NCI-H2171 (cell line): Measurements from ENCODE around the gene GRB10.

Source experiments
- DNase-seq: peaks from one replicate; lab custom pipeline; 2025; lab: John Stamatoyannopoulos, UW

GRB10 gene

GRCh38 chr7:50688226-50688590, 94.5 kb downstream of the GRB10 start:
- no peak for DNase-seq

DNA sequence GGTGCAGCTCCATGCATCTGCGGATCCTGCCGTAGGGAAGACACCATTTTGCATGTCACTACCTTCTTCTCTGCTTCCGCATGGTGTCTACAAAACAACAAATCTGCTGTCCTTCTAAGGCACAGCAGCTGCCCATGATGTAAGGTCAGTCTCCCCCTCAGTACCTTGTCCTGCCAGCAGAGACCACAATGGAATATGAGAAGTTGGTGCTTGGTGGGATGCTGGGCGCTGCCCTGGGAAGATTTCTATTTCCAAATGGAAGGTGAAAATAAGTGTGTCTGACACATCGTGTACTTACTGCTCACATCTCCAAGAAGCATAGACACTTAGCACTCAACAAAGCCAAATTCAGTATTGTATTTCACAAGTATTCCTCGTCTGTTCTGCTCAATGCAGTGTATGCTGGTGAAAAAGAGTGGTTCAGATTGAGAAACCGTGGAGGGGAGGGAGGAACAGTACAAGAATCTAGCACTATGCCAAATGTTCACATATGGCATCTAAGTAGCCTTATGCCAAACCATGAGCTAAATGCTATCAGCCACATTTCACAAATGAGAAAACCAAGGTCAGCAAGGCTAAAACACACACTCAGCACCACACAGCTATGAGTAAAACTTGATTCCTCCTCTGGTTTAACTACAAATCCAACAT, 95.0 kb downstream of the GRB10 start:
- no peak for DNase-seq

- DNase-seq = no peak
Observed at GRCh38 chr7:50687096-50687495, 95.6 kb downstream of the GRB10 start.

DNA sequence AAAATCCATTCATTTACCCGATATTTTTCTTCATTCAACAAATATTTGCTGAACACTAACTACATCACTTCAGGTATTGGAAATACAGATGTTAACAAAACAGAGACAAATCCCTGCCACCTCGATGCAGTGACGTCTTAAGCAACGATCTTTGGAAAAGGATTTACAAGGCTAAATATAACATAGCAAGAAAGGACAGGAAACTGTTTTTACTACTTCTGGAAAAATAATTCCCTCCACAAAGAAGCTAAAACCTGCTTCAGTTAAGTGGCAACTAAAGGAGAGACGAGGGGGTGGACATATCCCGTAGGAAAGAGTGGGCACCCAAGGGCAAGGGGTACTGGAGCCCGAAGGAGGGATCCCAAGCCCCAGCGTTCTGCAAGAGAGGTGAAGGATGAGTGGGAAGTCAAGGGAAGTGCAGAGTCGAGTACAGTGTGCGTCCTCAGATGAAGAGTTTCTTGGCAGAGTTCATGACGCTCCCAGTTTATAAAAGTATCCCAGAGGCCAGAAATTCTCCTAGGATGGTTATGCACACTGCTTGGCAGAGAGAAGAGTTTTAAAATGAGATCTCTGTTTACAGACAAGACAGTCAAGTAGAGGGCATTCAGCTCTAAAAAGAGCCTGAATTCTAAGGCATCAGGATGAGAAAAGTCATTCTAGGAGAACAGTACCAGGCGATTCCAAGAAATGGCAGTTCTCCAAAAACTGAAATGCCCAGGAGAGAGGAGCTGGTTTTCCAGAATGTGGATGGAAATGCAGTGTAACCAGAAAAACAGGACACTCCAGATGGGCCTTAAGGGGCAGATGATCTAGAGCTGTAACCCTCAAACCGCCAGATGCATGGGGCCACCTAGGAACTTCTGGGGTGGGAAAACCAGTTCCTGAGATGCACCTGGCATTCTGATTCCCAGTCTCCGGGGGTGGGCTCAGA, 97.3 kb downstream of the GRB10 start:
- DNase-seq = no peak

DNA sequence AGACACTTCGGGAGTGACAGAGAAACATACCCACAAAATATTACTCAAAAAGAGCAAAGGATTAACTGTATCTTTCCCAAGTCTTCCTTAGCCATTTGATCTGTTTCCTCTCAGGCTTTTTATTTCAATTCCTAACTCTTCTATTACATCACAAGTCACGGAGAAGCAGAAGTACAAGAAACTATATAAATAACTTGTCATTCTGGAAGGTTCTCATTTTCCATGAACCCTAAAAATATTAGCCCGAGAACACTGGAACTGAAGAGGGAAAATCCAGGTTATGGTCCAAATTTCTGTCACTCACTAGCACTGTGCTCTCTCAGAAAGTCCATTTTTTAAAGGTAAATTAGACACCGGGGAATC, 98.0 kb downstream of the GRB10 start:
- no peak for DNase-seq

- no peak for DNase-seq
Observed at GRCh38 chr7:50684011-50684712, 98.5 kb downstream of the GRB10 start.

DNA sequence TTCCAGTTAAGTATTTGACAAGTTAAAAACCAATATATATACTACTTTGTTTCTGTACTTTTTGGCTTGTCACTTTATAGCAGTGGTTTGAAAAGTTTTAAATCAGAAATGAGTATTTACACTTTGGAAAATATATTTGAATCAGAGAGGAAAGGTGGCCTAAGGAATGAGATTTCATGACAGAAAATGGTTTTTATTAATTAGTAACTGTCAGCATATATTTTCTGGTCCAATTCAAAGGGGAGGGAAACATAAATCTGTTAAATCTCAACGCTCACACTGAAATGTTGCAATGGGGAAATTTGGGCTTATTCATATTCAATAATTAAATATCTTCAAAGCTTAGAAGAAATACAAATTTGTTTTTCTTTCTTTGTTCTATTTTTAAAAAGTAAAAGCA, 100.1 kb downstream of the GRB10 start:
- DNase-seq = no peak

GRCh38 chr7:50682079-50682478, 100.6 kb downstream of the GRB10 start:
- DNase-seq = no peak

- DNase-seq = no peak
Observed at GRCh38 chr7:50681432-50682045, 101.2 kb downstream of the GRB10 start.

GRCh38 chr7:50679218-50680007, 103.3 kb downstream of the GRB10 start:
- peak; percentile 27 for DNase-seq

DNA sequence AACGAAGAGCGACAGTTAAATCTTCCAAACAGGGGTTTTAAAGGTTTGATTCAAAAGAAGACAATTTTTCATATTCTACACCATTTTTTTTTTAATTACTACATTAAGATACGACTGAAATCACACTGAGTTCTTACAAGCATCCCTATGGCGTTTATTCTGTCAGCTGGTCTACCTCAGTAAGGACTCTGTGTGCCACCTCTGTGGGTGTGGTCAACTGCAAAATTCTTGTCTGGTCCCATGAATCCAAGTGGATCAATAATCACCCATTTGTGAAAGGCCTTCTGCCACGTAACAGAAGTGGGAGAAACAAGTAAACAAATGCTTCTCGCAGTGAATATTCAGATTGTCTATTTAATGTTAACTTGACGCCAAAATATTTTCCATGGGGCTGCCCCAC, 104.1 kb downstream of the GRB10 start:
- no peak for DNase-seq

- DNase-seq = no peak
Observed at GRCh38 chr7:50677638-50677996, 105.1 kb downstream of the GRB10 start.

DNA sequence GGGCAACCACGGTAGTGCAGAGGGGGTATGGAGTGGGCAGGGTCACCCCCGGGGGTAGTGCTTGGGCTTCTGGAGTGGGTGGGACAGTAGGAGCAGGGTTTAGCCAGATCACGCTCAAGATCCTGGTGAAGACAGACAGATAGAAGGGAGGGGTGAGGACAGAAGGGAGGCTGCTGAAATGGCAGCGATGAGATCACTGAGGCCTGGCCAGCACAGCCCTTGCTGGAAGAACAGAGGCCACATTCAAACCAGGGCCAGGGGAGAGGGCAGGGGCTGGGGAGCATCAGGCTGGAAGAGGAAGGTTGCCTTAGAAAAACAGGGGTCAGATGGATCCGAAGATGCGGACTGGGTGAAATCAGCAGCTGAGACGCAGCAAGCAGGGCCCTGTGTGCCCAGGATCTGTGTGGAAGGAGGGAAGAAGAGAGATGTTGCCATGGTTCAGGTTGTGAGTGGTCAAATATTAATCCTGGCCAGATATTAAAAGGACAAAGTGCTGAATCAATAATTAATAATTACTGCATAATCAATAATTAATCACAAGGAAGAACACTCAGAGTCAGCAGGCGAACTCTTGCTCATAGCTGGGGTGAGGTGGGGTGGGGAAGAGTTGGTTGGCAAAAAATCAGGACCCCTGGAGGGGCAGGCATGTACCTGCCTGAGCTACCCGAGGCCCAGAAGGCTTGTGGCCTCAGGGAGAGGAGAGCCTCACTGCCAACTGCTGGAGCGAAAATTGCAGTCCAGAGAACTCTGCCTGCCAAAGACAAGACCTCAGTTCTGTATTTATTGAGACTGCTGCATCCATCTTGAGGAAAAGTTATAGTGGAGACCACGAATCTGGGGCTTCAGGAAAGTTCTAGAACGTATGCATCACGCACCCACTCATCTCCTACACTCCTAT, 105.7 kb downstream of the GRB10 start:
- DNase-seq = no peak

GRCh38 chr7:50676079-50676478, 106.6 kb downstream of the GRB10 start:
- DNase-seq = no peak

GRCh38 chr7:50674896-50675835, 107.5 kb downstream of the GRB10 start:
- DNase-seq = no peak

DNA sequence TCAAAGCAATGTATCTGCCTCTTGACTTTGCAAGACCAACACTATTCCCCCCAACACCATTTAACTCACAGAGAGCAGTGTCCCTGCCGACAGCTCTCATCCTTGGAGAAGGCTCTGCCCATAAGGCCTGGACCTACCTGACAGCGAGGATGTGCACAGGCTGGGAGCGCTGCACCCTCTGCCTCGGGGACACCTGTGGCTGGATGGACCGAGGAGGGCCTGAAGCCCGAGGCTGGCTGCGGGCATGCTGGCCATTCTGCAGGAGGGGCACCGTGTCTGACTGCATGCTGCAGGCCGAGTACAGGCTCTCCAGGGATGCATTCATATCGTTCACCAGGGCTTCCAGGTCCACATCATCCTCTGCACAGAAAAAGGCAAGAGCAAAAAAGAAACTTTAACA, 108.4 kb downstream of the GRB10 start:
- no peak for DNase-seq

GRCh38 chr7:50673096-50673495, 109.6 kb downstream of the GRB10 start:
- DNase-seq = no peak

GRCh38 chr7:50672045-50672444, 110.7 kb downstream of the GRB10 start:
- no peak for DNase-seq

DNA sequence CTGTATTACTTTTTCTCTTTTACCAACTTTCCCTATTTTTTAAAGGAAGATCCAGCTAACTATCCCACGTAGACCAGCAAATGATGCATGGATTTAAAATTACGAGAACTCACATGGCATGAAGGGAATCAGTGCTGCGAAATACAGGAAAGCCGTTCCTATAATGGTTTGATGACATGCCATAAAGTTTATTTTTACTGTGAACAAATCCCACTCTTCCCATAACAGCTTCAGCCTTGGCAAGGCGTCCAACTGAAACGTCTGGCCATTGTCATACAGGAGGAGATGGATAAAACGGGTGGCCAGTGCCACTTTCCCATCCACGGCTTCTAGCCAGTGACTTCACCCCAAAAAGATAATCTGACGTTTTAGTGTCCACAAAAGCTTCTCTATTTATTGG, 111.3 kb downstream of the GRB10 start:
- DNase-seq = no peak

- DNase-seq = no peak
Observed at GRCh38 chr7:50669890-50670289, 112.8 kb downstream of the GRB10 start.
